IMR-90 (cell line): Measurements from ENCODE around the gene VSIG10L. TPM values are rescaled to one million over a fixed set of nuclear protein-coding genes. Genes with fewer than 3 reads are reported as not detected.

ENCODE experiments used
- ATAC-seq: fragments of 200-7000 bp; cut with Tn5 transposase; 2 replicates; pipeline ENCODE4 v1.9.1; 2020; ENCODE audit warnings: low read depth, mild to moderate bottlenecking, moderate library complexity
- BruUV-seq: library from RNA; stranded (reverse); fragments of 400-500 nt; replicated peaks from 2 replicates; lab custom pipeline; 2021; lab: Mats Ljungman, UMichigan
- CTCF ChIA-PET: fragments of 300-600 bp; formaldehyde crosslinking; extraction: SDS; loops from one replicate; lab custom pipeline; 2021; ENCODE audit warnings: antibody characterized with exemption; lab: Yijun Ruan, JAX
- POLR2A ChIA-PET: fragments of 300-600 bp; sonication (Branson Sonifier 250); formaldehyde crosslinking; loops from one replicate; lab custom pipeline; 2022; ENCODE audit warnings: antibody characterized with exemption; ENCODE audit not compliant: unreplicated experiment; lab: Charles Lee
- DNase-seq: peaks from one replicate; pipeline ENCODE4 v3.0.0; 2013
- H2AFZ ChIP-seq: replicated peaks from 2 replicates; pipeline ENCODE3; 2013; ENCODE audit warnings: low read length, mild to moderate bottlenecking; ENCODE audit not compliant: poor library complexity
- H2AK5ac ChIP-seq: 2 replicates; pipeline ENCODE4 v1.6.1; 2013; ENCODE audit warnings: low read depth, low read length, inconsistent platforms
- H2AK9ac ChIP-seq: replicated peaks from 2 replicates; pipeline ENCODE3; 2013; ENCODE audit warnings: mild to moderate bottlenecking, low read depth, low read length, moderate library complexity; ENCODE audit not compliant: poor library complexity
- H2BK120ac ChIP-seq: 2 replicates; pipeline ENCODE4 v1.6.1; 2013; ENCODE audit warnings: low read depth, low read length, inconsistent platforms
- H2BK15ac ChIP-seq: 3 replicates; pipeline ENCODE4 v1.6.1; 2013; ENCODE audit warnings: low read depth, low read length, inconsistent platforms
- H2BK20ac ChIP-seq: 2 replicates; pipeline ENCODE4 v1.6.1; 2013; ENCODE audit warnings: low read depth, mild to moderate bottlenecking, inconsistent platforms, low read length, moderate library complexity
- H2BK5ac ChIP-seq: 2 replicates; pipeline ENCODE4 v1.6.1; 2013; ENCODE audit warnings: mild to moderate bottlenecking, low read depth, low read length, inconsistent platforms; ENCODE audit not compliant: poor library complexity, severe bottlenecking
- H3K14ac ChIP-seq: replicated peaks from 2 replicates; pipeline ENCODE4 v1.6.1; 2013; ENCODE audit warnings: low read depth, low read length, inconsistent platforms
- H3K18ac ChIP-seq: 2 replicates; pipeline ENCODE4 v1.6.1; 2013; ENCODE audit warnings: low read depth, low read length, control low read depth
- H3K23ac ChIP-seq: 2 replicates; pipeline ENCODE4 v1.6.1; 2013; ENCODE audit warnings: low read depth, low read length, inconsistent platforms
- H3K27ac ChIP-seq: 2 replicates; pipeline ENCODE4 v1.5.1; 2013; ENCODE audit warnings: mild to moderate bottlenecking, control low read depth, low read length; ENCODE audit not compliant: insufficient read depth
- H3K27me3 ChIP-seq: 2 replicates; pipeline ENCODE4 v1.6.1; 2013; ENCODE audit warnings: low read length; ENCODE audit not compliant: control insufficient read depth, insufficient read depth
- H3K36me3 ChIP-seq: 2 replicates; pipeline ENCODE4 v1.6.1; 2013; ENCODE audit warnings: low read length, mixed read lengths; ENCODE audit not compliant: control insufficient read depth, insufficient read depth
- H3K4ac ChIP-seq: 2 replicates; pipeline ENCODE4 v1.6.1; 2013; ENCODE audit warnings: low read depth, low read length, inconsistent platforms
- H3K4me1 ChIP-seq: 2 replicates; pipeline ENCODE4 v1.6.1; 2013; ENCODE audit warnings: low read length, mixed read lengths; ENCODE audit not compliant: control insufficient read depth, insufficient read depth
- H3K4me2 ChIP-seq: 2 replicates; pipeline ENCODE4 v1.6.1; 2013; ENCODE audit warnings: low read depth, mild to moderate bottlenecking, control low read depth, low read length, moderate library complexity
- H3K4me3 ChIP-seq: 2 replicates; pipeline ENCODE4 v1.5.1; 2013; ENCODE audit warnings: low read depth, mild to moderate bottlenecking, control low read depth, low read length, moderate library complexity; ENCODE audit not compliant: insufficient read depth
- H3K56ac ChIP-seq: 2 replicates; pipeline ENCODE4 v1.6.1; 2013; ENCODE audit warnings: low read length, inconsistent platforms; ENCODE audit not compliant: insufficient read depth; ENCODE audit errors: extremely low read depth
- H3K79me1 ChIP-seq, 2 experiments: 2 replicates each; pipeline ENCODE4 v1.6.1; 2013; ENCODE audit warnings: low read length in 2 of 2, inconsistent platforms in 1 of 2, low read depth in 1 of 2
- H3K9ac ChIP-seq: 2 replicates; pipeline ENCODE4 v1.6.1; 2013; ENCODE audit warnings: low read depth, low read length, control low read depth
- H3K9me1 ChIP-seq: 2 replicates; pipeline ENCODE4 v1.6.1; 2013; ENCODE audit warnings: low read length, inconsistent platforms; ENCODE audit not compliant: insufficient read depth
- H3K9me3 ChIP-seq: 2 replicates; pipeline ENCODE4 v1.6.1; 2013; ENCODE audit warnings: low read length; ENCODE audit not compliant: control insufficient read depth, insufficient read depth
- H4K20me1 ChIP-seq: 2 replicates; pipeline ENCODE4 v1.6.1; 2013; ENCODE audit warnings: low read length, inconsistent platforms; ENCODE audit not compliant: insufficient read depth
- H4K5ac ChIP-seq: 2 replicates; pipeline ENCODE4 v1.6.1; 2013; ENCODE audit warnings: mild to moderate bottlenecking, low read depth, low read length, control low read depth
- H4K8ac ChIP-seq, 2 experiments: 2 replicates each; pipeline ENCODE4 v1.6.1; 2013; ENCODE audit warnings: low read depth in 2 of 2, low read length in 2 of 2, control low read depth in 1 of 2, inconsistent platforms in 1 of 2
- H4K91ac ChIP-seq: 2 replicates; pipeline ENCODE4 v1.6.1; 2013; ENCODE audit warnings: low read depth, low read length, inconsistent platforms; ENCODE audit not compliant: insufficient read depth
- BHLHE40 ChIP-seq: fragments of 150-350 bp; IDR thresholded peaks from 2 replicates; pipeline ENCODE4 v1.6.1; 2016; ENCODE audit warnings: mild to moderate bottlenecking, low read depth, low read length
- CEBPB ChIP-seq: IDR thresholded peaks from 2 replicates; pipeline ENCODE4 v1.6.1; 2012; ENCODE audit warnings: low read depth, low read length, improper control_type of control experiment
- CHD1 ChIP-seq: IDR thresholded peaks from 2 replicates; pipeline ENCODE4 v1.6.1; 2012; ENCODE audit warnings: low read depth, low read length, improper control_type of control experiment
- ELK1 ChIP-seq: fragments of 150-350 bp; IDR thresholded peaks from 2 replicates; pipeline ENCODE4 v1.6.1; 2016; ENCODE audit warnings: low read depth, mild to moderate bottlenecking, low read length, moderate library complexity, borderline replicate concordance
- MAFK ChIP-seq: IDR thresholded peaks from 2 replicates; pipeline ENCODE4 v1.6.1; 2012; ENCODE audit warnings: low read depth, low read length, improper control_type of control experiment
- MAZ ChIP-seq: IDR thresholded peaks from 2 replicates; pipeline ENCODE4 v1.6.1; 2012; ENCODE audit warnings: low read depth, mild to moderate bottlenecking, low read length, improper control_type of control experiment, moderate library complexity, borderline replicate concordance
- MXI1 ChIP-seq: IDR thresholded peaks from 2 replicates; pipeline ENCODE4 v1.6.1; 2012; ENCODE audit warnings: low read depth, mild to moderate bottlenecking, low read length, moderate library complexity, borderline replicate concordance
- NFE2L2 ChIP-seq: fragments of 150-350 bp; IDR thresholded peaks from 2 replicates; pipeline ENCODE4 v1.6.1; 2016; ENCODE audit warnings: low read depth, mild to moderate bottlenecking, low read length
- POLR2A ChIP-seq: IDR thresholded peaks from 2 replicates; pipeline ENCODE4 v1.6.1; 2012; ENCODE audit warnings: mild to moderate bottlenecking, low read depth, low read length
- RAD21 ChIP-seq: IDR thresholded peaks from 2 replicates; pipeline ENCODE4 v1.6.1; 2012; ENCODE audit warnings: low read length, improper control_type of control experiment
- RCOR1 ChIP-seq: IDR thresholded peaks from 2 replicates; pipeline ENCODE4 v1.6.1; 2012; ENCODE audit warnings: mild to moderate bottlenecking, low read length, improper control_type of control experiment; ENCODE audit not compliant: insufficient replicate concordance
- RFX5 ChIP-seq: IDR thresholded peaks from 2 replicates; pipeline ENCODE4 v1.8.0; 2012; ENCODE audit warnings: low read depth, mild to moderate bottlenecking, low read length, moderate library complexity
- SMC3 ChIP-seq: fragments of 150-350 bp; IDR thresholded peaks from 2 replicates; pipeline ENCODE4 v1.6.1; 2016; ENCODE audit warnings: low read depth, mild to moderate bottlenecking, antibody characterized with exemption, low read length, moderate library complexity
- WGBS, 2 experiments: methylation state at CpG; one replicate each; pipeline versions ENCODE4 v1.1.5 to v1.1.7; 2013; ENCODE audit warnings: missing lambda C conversion rate in 2 of 2; ENCODE audit not compliant: insufficient read length in 1 of 2; ENCODE audit errors: extremely low coverage in 2 of 2; 5-methylcytosine and 5-hydroxymethylcytosine counted together
- dilution Hi-C: fragments of 300-500 bp; cut with HindIII; formaldehyde crosslinking; loops from one replicate; pipeline ENCODE4 v1.14.3; 2018; ENCODE audit warnings: low sequenced_read_pairs; ENCODE audit not compliant: unreplicated experiment
- in situ Hi-C: fragments of 300-500 bp; cut with MboI; formaldehyde crosslinking; loops from 3 replicates; pipeline ENCODE4 v1.14.3; 2019; ENCODE audit warnings: low sequenced_read_pairs, inconsistent platforms, mixed read lengths
- intact Hi-C: fragments of 100-400 bp; cut with micrococcal nuclease; formaldehyde crosslinking; loops from 2 replicates; pipeline ENCODE4 v1.10.0; 2022
- polyA plus RNA-seq, 3 experiments: library from polyadenylated mRNA; depleted of rRNA; stranded (reverse); fragments of >200 nt; gene quantifications; 2 replicates each; pipeline ENCODE4 v1.2.3, GENCODE V29; 2012; ENCODE audit warnings: low replicate concordance in 1 of 3
- total RNA-seq: library from RNA; depleted of rRNA; stranded (reverse); fragments of >200 nt; gene quantifications from 2 replicates; pipeline ENCODE4 v1.2.3, GENCODE V29; 2012
- TF ChIP-seq, protein P1 (sequence below): conservative IDR thresholded peaks from 2 replicates; pipeline ENCODE4 v1.5.1; 2012; ENCODE audit warnings: mild to moderate bottlenecking, low read depth, low read length, improper control_type of control experiment
- TF ChIP-seq, protein P2 (sequence below): fragments of 150-350 bp; IDR thresholded peaks from 2 replicates; pipeline ENCODE4 v1.6.1; 2017; ENCODE audit warnings: mild to moderate bottlenecking, antibody characterized with exemption, low read length, low read depth

VSIG10L gene
- total and polyA plus RNA-seq, 2 of the 4 experiments (the other 2 are of a cell fraction): 0.18 to 1.2 TPM

DNA sequence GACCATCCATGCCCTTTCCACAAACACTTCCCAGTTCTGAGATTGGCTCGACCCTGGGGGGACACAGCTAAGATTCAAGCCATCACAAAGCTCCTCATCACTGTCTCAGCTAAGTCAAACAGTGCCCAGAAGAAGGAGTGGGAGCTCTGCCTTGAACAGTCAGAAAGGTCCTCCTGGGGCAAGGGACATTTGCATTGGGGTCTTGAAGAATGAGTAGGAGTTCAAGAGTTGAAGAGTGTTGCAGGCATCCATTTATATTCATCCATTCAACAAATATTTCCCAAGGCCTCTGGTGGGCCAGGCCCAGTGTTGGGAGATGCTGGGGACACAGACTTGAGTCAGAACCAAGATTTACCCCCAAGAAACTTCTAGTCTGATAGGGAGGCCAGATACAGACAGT lies 24.0 kb downstream of the VSIG10L start:
- Histone ChIP-seq H3K9me1 (no peaks in the 10 kb centered on the region), H3K18ac (no peak overlapping the region), H2BK120ac (no peak overlapping the region), H2BK5ac (no peak overlapping the region), H4K91ac (no peak overlapping the region), H3K9me3 (0 out of 2 replicates have a peak, but pooled peaks cover 2% of the 10 kb centered on the region), H3K4ac (no peak overlapping the region), H3K4me1 (no peaks in the 10 kb centered on the region), H4K5ac (no peak overlapping the region), H3K79me1 (no peaks in the 10 kb centered on the region), H2AFZ (no peak overlapping the region), H4K8ac (no peak overlapping the region), H2BK15ac (no peak overlapping the region), H3K4me3 (no peak overlapping the region), H3K27ac (no peak overlapping the region), H2AK9ac (no peak overlapping the region), H3K27me3 (no peaks in the 10 kb centered on the region; the same call in 1 of the 2 replicates), H3K4me2 (no peak overlapping the region), H4K20me1 (no peaks in the 10 kb centered on the region), H2AK5ac (no peak overlapping the region), H3K56ac (no peak overlapping the region), H3K36me3 (no peaks in the 10 kb centered on the region), H3K14ac (no peak overlapping the region), H3K9ac (no peak overlapping the region), H3K23ac (no peak overlapping the region), H2BK20ac (no peak overlapping the region)
- TF ChIP-seq ELK1: no peak
- no peak for TF ChIP-seq MAZ
- TF ChIP-seq POLR2A: no peak
- TF ChIP-seq, protein P1, sequence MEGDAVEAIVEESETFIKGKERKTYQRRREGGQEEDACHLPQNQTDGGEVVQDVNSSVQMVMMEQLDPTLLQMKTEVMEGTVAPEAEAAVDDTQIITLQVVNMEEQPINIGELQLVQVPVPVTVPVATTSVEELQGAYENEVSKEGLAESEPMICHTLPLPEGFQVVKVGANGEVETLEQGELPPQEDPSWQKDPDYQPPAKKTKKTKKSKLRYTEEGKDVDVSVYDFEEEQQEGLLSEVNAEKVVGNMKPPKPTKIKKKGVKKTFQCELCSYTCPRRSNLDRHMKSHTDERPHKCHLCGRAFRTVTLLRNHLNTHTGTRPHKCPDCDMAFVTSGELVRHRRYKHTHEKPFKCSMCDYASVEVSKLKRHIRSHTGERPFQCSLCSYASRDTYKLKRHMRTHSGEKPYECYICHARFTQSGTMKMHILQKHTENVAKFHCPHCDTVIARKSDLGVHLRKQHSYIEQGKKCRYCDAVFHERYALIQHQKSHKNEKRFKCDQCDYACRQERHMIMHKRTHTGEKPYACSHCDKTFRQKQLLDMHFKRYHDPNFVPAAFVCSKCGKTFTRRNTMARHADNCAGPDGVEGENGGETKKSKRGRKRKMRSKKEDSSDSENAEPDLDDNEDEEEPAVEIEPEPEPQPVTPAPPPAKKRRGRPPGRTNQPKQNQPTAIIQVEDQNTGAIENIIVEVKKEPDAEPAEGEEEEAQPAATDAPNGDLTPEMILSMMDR: no peak
- TF ChIP-seq, protein P2, sequence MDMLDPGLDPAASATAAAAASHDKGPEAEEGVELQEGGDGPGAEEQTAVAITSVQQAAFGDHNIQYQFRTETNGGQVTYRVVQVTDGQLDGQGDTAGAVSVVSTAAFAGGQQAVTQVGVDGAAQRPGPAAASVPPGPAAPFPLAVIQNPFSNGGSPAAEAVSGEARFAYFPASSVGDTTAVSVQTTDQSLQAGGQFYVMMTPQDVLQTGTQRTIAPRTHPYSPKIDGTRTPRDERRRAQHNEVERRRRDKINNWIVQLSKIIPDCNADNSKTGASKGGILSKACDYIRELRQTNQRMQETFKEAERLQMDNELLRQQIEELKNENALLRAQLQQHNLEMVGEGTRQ: no peak
- TF ChIP-seq RAD21: no peak
- TF ChIP-seq MAFK: no peak
- TF ChIP-seq MXI1: no peak
- no peak for TF ChIP-seq RCOR1
- no peak for TF ChIP-seq CEBPB
- no peak for TF ChIP-seq SMC3
- no peak for TF ChIP-seq RFX5
- no peak for TF ChIP-seq BHLHE40
- no peak for TF ChIP-seq CHD1
- TF ChIP-seq NFE2L2: no peak
- DNase-seq: no peak
- WGBS, 2 experiments: no CpG with 5 or more reads among the region's 1 CpG
- dilution Hi-C loops (no loop called here), intact Hi-C loops (no loop called here), in situ Hi-C loops (no loop called here)
- no peak for ATAC-seq
- ChIA-PET CTCF (no interaction called here), POLR2A (no interaction called here)
- BruUV-seq: no TSS peak
